NT2/D1 (cell line): ENCODE measurements around the gene ITSN2.

Experiments
- DNase-seq: peaks from one replicate; pipeline ENCODE4 v3.0.0-alpha.2; 2011; ENCODE audit warnings: low read depth, low spot score
- H3K27me3 ChIP-seq: 2 replicates; pipeline ENCODE4 v1.6.0; 2011; ENCODE audit warnings: mild to moderate bottlenecking; ENCODE audit not compliant: insufficient read length, insufficient read depth
- H3K36me3 ChIP-seq: 2 replicates; pipeline ENCODE4 v1.6.1; 2011; ENCODE audit warnings: mild to moderate bottlenecking, low read length, mixed read lengths; ENCODE audit not compliant: insufficient read depth, insufficient read length
- H3K4me1 ChIP-seq: 2 replicates; pipeline ENCODE4 v1.5.1; 2011; ENCODE audit not compliant: insufficient read depth, insufficient read length
- H3K4me3 ChIP-seq: 2 replicates; pipeline ENCODE4 v1.5.1; 2011; ENCODE audit warnings: low read depth; ENCODE audit not compliant: insufficient read length
- H3K9ac ChIP-seq: 2 replicates; pipeline ENCODE4 v1.6.0; 2011; ENCODE audit warnings: low read depth; ENCODE audit not compliant: insufficient read length
- H3K9me3 ChIP-seq: 2 replicates; pipeline ENCODE4 v1.5.1; 2011; ENCODE audit warnings: mild to moderate bottlenecking, low read length; ENCODE audit not compliant: insufficient read depth
- SUZ12 ChIP-seq: IDR thresholded peaks from 2 replicates; pipeline ENCODE4 v1.6.1; 2011; ENCODE audit not compliant: insufficient read length, insufficient read depth; ENCODE audit errors: extremely low read depth
- YY1 ChIP-seq: IDR thresholded peaks from 2 replicates; pipeline ENCODE4 v1.6.1; 2011; ENCODE audit not compliant: insufficient read length, insufficient read depth
- ZNF274 ChIP-seq: IDR thresholded peaks from 2 replicates; pipeline ENCODE4 v1.6.1; 2011; ENCODE audit warnings: mild to moderate bottlenecking, low read depth, low read length

ITSN2 gene

GRCh38 chr2:24169023-24169422 lies 191.3 kb downstream of the ITSN2 start:
- Histone ChIP-seq H3K9me3 (no peaks in the 10 kb centered on the region), H3K4me1 (no peaks in the 10 kb centered on the region), H3K36me3 (no peaks in the 10 kb centered on the region), H3K4me3 (no peak overlapping the region), H3K27me3 (no peaks in the 10 kb centered on the region), H3K9ac (no peak overlapping the region)
- TF ChIP-seq ZNF274 (no peak), YY1 (no peak), SUZ12 (no peak)
- DNase-seq = no peak

GRCh38 chr2:24164416-24164973 lies 195.8 kb downstream of the ITSN2 start:
- Histone ChIP-seq H3K9ac (no peak overlapping the region), H3K27me3 (no peaks in the 10 kb centered on the region), H3K9me3 (peaks cover 9% of the 10 kb centered on the region), H3K4me1 (no peaks in the 10 kb centered on the region), H3K4me3 (no peak overlapping the region), H3K36me3 (no peaks in the 10 kb centered on the region)
- no peak for TF ChIP-seq SUZ12
- TF ChIP-seq YY1 = no peak
- no peak for TF ChIP-seq ZNF274
- no peak for DNase-seq

- no peaks in the 10 kb centered on the region for H3K4me1 ChIP-seq
- DNase-seq = no peak
- H3K27me3 ChIP-seq = no peaks in the 10 kb centered on the region
- peaks cover 9% of the 10 kb centered on the region for H3K9me3 ChIP-seq
- TF ChIP-seq SUZ12 (no peak), YY1 (no peak), ZNF274 (no peak)
- H3K4me3 ChIP-seq = no peak overlapping the region
- H3K36me3 ChIP-seq = no peaks in the 10 kb centered on the region
- H3K9ac ChIP-seq = no peak overlapping the region
These were observed 196.7 kb downstream of the ITSN2 start for GRCh38 chr2:24163601-24164000.

- H3K9ac ChIP-seq = no peak overlapping the region
- TF ChIP-seq SUZ12 (no peak), ZNF274 (no peak), YY1 (no peak)
- H3K27me3 ChIP-seq = no peaks in the 10 kb centered on the region
- no peak overlapping the region for H3K4me3 ChIP-seq
- no peaks in the 10 kb centered on the region for H3K4me1 ChIP-seq
- DNase-seq = no peak
- peaks cover 9% of the 10 kb centered on the region for H3K9me3 ChIP-seq
- no peaks in the 10 kb centered on the region for H3K36me3 ChIP-seq
These were observed 197.2 kb downstream of the ITSN2 start for GRCh38 chr2:24163186-24163585.

GRCh38 chr2:24162494-24162893 lies 197.8 kb downstream of the ITSN2 start:
- DNase-seq = no peak
- no peaks in the 10 kb centered on the region for H3K4me1 ChIP-seq
- H3K9ac ChIP-seq = no peak overlapping the region
- TF ChIP-seq SUZ12 = no peak
- TF ChIP-seq ZNF274 = no peak
- no peak for TF ChIP-seq YY1
- peaks cover 9% of the 10 kb centered on the region for H3K9me3 ChIP-seq
- H3K36me3 ChIP-seq = no peaks in the 10 kb centered on the region
- H3K27me3 ChIP-seq = no peaks in the 10 kb centered on the region
- H3K4me3 ChIP-seq = no peak overlapping the region

GRCh38 chr2:24160761-24161160 lies 199.6 kb downstream of the ITSN2 start:
- Histone ChIP-seq H3K27me3 (no peaks in the 10 kb centered on the region), H3K4me1 (no peaks in the 10 kb centered on the region), H3K9ac (no peak overlapping the region), H3K36me3 (no peaks in the 10 kb centered on the region), H3K9me3 (peaks cover 9% of the 10 kb centered on the region), H3K4me3 (no peak overlapping the region)
- TF ChIP-seq ZNF274 (no peak), YY1 (no peak), SUZ12 (no peak)
- no peak for DNase-seq

GRCh38 chr2:24159708-24160107 lies 200.6 kb downstream of the ITSN2 start:
- H3K4me3 ChIP-seq = no peak overlapping the region
- H3K36me3 ChIP-seq = no peaks in the 10 kb centered on the region
- H3K27me3 ChIP-seq = no peaks in the 10 kb centered on the region
- H3K4me1 ChIP-seq = no peaks in the 10 kb centered on the region
- peaks cover 9% of the 10 kb centered on the region for H3K9me3 ChIP-seq
- H3K9ac ChIP-seq = no peak overlapping the region
- TF ChIP-seq SUZ12 (no peak), ZNF274 (no peak), YY1 (no peak)
- DNase-seq = no peak

GRCh38 chr2:24158131-24158530 lies 202.2 kb downstream of the ITSN2 start:
- DNase-seq = no peak
- no peaks in the 10 kb centered on the region for H3K36me3 ChIP-seq
- H3K27me3 ChIP-seq = no peaks in the 10 kb centered on the region
- TF ChIP-seq ZNF274 (no peak), SUZ12 (no peak), YY1 (no peak)
- no peak overlapping the region for H3K9ac ChIP-seq
- peaks cover 9% of the 10 kb centered on the region for H3K9me3 ChIP-seq
- no peaks in the 10 kb centered on the region for H3K4me1 ChIP-seq
- H3K4me3 ChIP-seq = no peak overlapping the region
